ENCODE measurements around the gene ZNF692.
"Not testable (repeated sequence)": the region's sequence is repeated elsewhere in the genome, so short reads cannot be mapped to it uniquely, and the experiment has no call there.

Gene ZNF692

DNA sequence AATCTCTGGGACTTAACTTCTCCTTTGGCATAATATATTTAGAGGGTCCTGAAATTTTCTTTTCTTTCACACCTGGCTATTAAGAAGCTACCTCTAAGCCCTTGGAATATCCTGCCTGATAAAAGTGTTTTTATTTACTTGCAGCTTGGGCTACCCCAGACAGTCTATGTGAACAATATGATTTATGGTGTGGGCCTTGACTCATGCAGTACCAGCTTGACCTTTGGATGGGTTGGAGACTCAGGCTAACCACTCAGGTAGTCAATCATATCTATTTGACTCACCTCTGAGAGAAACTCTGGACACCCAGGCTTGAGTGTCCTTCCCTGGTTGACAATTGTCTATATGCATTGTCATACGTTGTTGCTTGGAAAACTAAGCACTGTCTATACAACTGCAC, 33.7 kb upstream of the ZNF692 start:
- DNase-seq (no peak), ATAC-seq (ENCODE audit: insufficient read depth, low read depth) (no peak)
- Histone ChIP-seq H3K27ac (ENCODE audit: low read length) (no peak overlapping the region), H3K4me1 (ENCODE audit: insufficient read depth, low read length) (no peaks in the 10 kb centered on the region), H3K79me2 (ENCODE audit: insufficient read depth, low read length) (no peaks in the 10 kb centered on the region), H4K20me1 (ENCODE audit: insufficient read depth, low read length) (no peaks in the 10 kb centered on the region), H3K36me3 (ENCODE audit: insufficient read depth, low read length) (no peaks in the 10 kb centered on the region), H3K4me2 (ENCODE audit: insufficient read depth, low read length) (no peak overlapping the region), H3K27me3 (ENCODE audit: insufficient read depth, low read length, poor library complexity) (peaks cover 6% of the 10 kb centered on the region), H3K4me3 (ENCODE audit: low read depth in 1 of 2, low read length in 2 of 2) (no peak overlapping the region), H3K9ac (ENCODE audit: low read depth, low read length) (no peak overlapping the region), H3K9me3 (ENCODE audit: insufficient read depth, low read length, severe bottlenecking) (no peaks in the 10 kb centered on the region), H2AFZ (ENCODE audit: low read depth, low read length) (no peak overlapping the region)
- TF ChIP-seq, protein P1, sequence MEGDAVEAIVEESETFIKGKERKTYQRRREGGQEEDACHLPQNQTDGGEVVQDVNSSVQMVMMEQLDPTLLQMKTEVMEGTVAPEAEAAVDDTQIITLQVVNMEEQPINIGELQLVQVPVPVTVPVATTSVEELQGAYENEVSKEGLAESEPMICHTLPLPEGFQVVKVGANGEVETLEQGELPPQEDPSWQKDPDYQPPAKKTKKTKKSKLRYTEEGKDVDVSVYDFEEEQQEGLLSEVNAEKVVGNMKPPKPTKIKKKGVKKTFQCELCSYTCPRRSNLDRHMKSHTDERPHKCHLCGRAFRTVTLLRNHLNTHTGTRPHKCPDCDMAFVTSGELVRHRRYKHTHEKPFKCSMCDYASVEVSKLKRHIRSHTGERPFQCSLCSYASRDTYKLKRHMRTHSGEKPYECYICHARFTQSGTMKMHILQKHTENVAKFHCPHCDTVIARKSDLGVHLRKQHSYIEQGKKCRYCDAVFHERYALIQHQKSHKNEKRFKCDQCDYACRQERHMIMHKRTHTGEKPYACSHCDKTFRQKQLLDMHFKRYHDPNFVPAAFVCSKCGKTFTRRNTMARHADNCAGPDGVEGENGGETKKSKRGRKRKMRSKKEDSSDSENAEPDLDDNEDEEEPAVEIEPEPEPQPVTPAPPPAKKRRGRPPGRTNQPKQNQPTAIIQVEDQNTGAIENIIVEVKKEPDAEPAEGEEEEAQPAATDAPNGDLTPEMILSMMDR (IDR thresholded peaks at IDR 0.05; ENCODE audit: borderline replicate concordance, extremely low read depth, low read length, poor library complexity, severe bottlenecking), result no peak
- TF ChIP-seq EZH2 (IDR thresholded peaks at IDR 0.05; ENCODE audit: borderline replicate concordance, low read depth, low read length, severe bottlenecking), result no peak

DNA sequence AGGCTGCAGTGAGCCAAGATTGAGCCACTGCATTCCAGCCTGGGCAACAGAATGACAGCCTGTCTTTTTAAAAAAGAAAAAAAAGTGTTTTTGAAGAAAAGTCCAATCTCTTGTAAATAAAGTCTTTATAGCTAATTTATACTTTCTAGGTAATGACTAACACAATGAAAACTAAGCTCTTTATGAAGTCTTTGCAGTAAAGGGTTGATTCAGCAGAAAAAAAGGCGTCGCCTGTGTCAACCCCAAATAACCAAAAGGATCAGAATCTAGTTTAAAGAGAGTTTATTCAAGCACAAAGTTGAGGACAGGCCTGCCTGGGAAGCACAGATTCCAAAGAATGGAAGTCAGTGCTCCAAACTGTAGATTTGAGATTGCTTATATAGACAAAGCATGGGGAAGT, 32.9 kb upstream of the ZNF692 start:
- Histone ChIP-seq H3K27me3 (ENCODE audit: insufficient read depth, low read length, poor library complexity) (peaks cover 3% of the 10 kb centered on the region), H3K4me2 (ENCODE audit: insufficient read depth, low read length) (no peak overlapping the region), H3K4me3 (ENCODE audit: low read depth in 1 of 2, low read length in 2 of 2) (no peak overlapping the region), H2AFZ (ENCODE audit: low read depth, low read length) (no peak overlapping the region), H3K4me1 (ENCODE audit: insufficient read depth, low read length) (no peaks in the 10 kb centered on the region), H3K27ac (ENCODE audit: low read length) (no peak overlapping the region), H3K9me3 (ENCODE audit: insufficient read depth, low read length, severe bottlenecking) (no peaks in the 10 kb centered on the region), H4K20me1 (ENCODE audit: insufficient read depth, low read length) (no peaks in the 10 kb centered on the region), H3K79me2 (ENCODE audit: insufficient read depth, low read length) (no peaks in the 10 kb centered on the region), H3K9ac (ENCODE audit: low read depth, low read length) (no peak overlapping the region), H3K36me3 (ENCODE audit: insufficient read depth, low read length) (no peaks in the 10 kb centered on the region)
- DNase-seq (no peak), ATAC-seq (ENCODE audit: insufficient read depth, low read depth) (no peak)
- TF ChIP-seq EZH2 (IDR thresholded peaks at IDR 0.05; ENCODE audit: borderline replicate concordance, low read depth, low read length, severe bottlenecking), result no peak
- TF ChIP-seq, protein P1 (IDR thresholded peaks at IDR 0.05; ENCODE audit: borderline replicate concordance, extremely low read depth, low read length, poor library complexity, severe bottlenecking), result no peak

DNA sequence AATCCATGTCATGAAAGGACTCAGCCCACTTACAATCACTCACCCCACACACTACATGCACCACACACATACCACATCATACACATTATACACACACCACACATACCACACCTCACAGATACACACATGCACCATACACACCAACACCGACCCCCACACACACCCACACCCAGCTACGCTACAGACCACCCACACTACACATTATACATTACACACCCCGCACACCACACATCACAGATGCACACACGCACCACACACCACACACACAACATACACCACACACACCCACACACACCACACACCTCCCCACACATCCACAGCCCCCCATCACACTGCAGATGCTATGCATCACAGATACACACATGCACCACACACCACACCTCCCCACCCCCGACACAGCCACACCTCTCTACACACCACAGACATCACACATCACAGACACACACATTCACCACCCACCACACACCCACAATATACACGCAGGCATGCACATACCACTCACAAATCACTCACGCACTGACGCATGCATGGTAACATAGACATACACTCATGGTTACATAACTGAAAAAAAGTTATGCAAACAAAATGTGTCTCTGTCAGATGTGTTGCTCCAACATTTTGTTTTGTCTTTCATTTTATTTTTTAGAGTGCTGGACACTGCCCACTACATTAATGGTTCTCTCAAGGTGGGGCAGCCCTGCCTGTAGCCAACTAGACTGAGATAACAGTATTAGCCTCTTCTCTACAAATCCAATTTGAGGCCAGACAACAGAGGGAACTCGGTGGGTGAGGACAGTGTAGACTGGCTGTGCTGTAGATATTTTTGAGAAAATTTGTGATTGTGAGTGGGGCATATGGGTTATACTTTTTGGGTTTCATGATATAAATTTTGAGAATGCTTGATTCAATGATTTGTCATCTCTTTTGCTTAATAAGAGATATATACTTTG, 31.9 kb upstream of the ZNF692 start:
- Histone ChIP-seq H3K36me3 (ENCODE audit: insufficient read depth, low read length) (no peaks in the 10 kb centered on the region), H2AFZ (ENCODE audit: low read depth, low read length) (no peak overlapping the region), H3K27ac (ENCODE audit: low read length) (no peak overlapping the region), H3K27me3 (ENCODE audit: insufficient read depth, low read length, poor library complexity) (peaks cover 3% of the 10 kb centered on the region), H3K9me3 (ENCODE audit: insufficient read depth, low read length, severe bottlenecking) (no peaks in the 10 kb centered on the region), H4K20me1 (ENCODE audit: insufficient read depth, low read length) (no peaks in the 10 kb centered on the region), H3K9ac (ENCODE audit: low read depth, low read length) (no peak overlapping the region), H3K4me1 (ENCODE audit: insufficient read depth, low read length) (no peaks in the 10 kb centered on the region), H3K4me3 (ENCODE audit: low read depth in 1 of 2, low read length in 2 of 2) (no peak overlapping the region), H3K79me2 (ENCODE audit: insufficient read depth, low read length) (no peaks in the 10 kb centered on the region), H3K4me2 (ENCODE audit: insufficient read depth, low read length) (no peak overlapping the region)
- ATAC-seq (ENCODE audit: insufficient read depth, low read depth) (peak; percentile 37; the same call in 1 of the 3 replicates), DNase-seq (no peak)
- no peak for TF ChIP-seq EZH2 (IDR thresholded peaks at IDR 0.05; ENCODE audit: borderline replicate concordance, low read depth, low read length, severe bottlenecking)
- TF ChIP-seq, protein P1 (IDR thresholded peaks at IDR 0.05; ENCODE audit: borderline replicate concordance, extremely low read depth, low read length, poor library complexity, severe bottlenecking), result no peak

DNA sequence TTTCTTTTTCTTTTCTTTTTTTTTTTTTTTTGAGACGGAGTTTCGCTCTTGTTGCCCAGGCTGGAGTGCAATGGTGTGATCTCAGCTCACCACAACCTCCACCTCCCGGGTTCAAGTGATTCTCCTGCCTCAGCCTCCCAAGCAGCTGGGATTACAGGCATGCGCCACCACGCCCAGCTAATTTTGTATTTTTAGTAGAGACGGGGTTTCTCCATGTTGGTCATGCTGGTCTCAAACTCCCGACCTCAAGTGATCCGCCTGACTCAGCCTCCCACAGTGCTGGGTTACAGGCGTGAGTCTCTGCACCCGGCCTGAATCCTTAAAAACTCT, 31.0 kb upstream of the ZNF692 start:
- not testable (repeated sequence) for H3K27ac ChIP-seq (ENCODE audit: low read length); H3K27me3 ChIP-seq (ENCODE audit: insufficient read depth, low read length, poor library complexity); H3K4me3 ChIP-seq (ENCODE audit: low read depth in 1 of 2, low read length in 2 of 2); H3K9me3 ChIP-seq (ENCODE audit: insufficient read depth, low read length, severe bottlenecking); H3K36me3 ChIP-seq (ENCODE audit: insufficient read depth, low read length); H3K79me2 ChIP-seq (ENCODE audit: insufficient read depth, low read length); H3K4me2 ChIP-seq (ENCODE audit: insufficient read depth, low read length); H4K20me1 ChIP-seq (ENCODE audit: insufficient read depth, low read length); H2AFZ ChIP-seq (ENCODE audit: low read depth, low read length); H3K4me1 ChIP-seq (ENCODE audit: insufficient read depth, low read length); H3K9ac ChIP-seq (ENCODE audit: low read depth, low read length); DNase-seq; ATAC-seq (ENCODE audit: insufficient read depth, low read depth)
